Stimulated activated CD8-positive, alpha-beta memory T cell treated with anti-CD3 and anti-CD28 coated beads, Interleukin-4, amount 100 ng/mL, for 24 hours (primary cell): ENCODE results near the gene CCDC12.

Experiments
- DNase-seq: peaks from one replicate; pipeline ENCODE4 v3.0.0-alpha.2; 2020; ENCODE audit warnings: low read depth

The CCDC12 gene

DNA sequence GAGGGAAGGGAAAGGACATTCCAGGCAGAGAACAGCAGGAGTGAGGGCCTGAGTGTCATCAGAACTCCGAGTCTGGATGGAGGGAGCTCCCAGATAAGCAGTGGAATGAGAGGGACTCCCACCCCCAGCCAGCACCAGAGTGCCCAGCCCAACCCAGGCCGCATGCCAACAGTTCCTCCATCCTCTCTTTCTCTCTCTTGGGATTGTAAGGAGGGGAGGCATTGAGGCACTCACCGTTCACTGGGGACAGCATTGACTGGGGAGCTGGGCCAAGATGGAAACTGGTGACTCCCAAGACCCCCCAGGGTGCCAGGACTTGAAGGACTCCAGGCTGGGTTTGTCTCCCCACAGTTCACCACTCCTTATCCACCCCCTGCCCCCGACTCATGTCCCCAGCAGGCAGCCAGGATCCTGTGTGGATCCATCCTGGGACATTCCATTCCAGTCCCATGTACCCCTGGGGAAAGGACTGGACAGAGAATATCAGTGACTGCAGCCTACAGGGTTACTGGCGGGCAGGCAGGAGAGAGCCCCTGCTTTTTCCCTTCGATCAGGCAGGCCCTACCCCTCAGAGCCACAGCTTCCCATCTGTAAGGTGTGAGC lies 83.3 kb downstream of the CCDC12 start:
- no peak for DNase-seq

- no peak for DNase-seq
These were observed 84.0 kb downstream of the CCDC12 start for GRCh38 chr3:46892285-46893145.

DNA sequence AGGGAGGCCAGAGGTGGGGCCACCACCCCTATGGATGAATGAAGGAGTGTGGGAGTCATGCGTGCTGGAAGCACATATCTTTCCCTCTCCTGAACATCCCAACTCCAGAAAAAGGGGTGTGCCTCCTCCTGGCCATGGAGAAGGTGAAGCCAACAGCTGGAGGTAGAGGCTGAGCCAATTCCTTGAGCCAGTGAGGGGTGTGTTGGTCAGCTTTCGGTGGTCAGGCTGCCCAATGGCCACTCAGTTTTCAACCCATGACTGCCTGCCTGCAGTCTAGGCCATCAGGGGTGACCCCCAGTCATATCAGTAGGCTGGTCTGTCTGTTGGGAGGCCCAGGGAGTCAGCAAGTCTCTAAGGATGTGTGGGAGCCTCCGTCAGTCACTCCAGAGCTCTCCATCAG lies 85.4 kb downstream of the CCDC12 start:
- DNase-seq: no peak

GRCh38 chr3:46890132-46890531 lies 86.4 kb downstream of the CCDC12 start:
- DNase-seq: no peak

- no peak for DNase-seq
These were observed 87.0 kb downstream of the CCDC12 start for GRCh38 chr3:46889381-46890110.

DNA sequence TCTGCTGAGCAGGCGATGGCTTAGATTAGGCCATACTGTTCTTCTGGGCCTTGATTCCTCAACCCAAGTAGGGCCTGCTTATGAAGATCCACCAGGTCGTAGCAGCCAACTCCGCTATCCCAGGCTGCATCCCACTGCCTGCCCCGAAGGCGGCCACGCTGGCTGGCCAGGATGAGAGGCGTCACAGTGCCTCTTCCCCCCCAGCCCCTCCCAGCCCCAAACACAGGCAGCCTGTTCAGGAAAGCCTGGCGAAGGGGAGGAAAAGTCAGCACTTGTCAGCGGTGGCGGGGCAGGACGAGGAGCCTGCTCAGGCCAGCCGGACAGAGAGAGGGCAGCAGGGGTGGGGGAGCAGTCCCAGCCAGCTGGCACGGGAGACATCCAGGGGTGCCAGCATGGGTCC lies 87.8 kb downstream of the CCDC12 start:
- no peak for DNase-seq

DNA sequence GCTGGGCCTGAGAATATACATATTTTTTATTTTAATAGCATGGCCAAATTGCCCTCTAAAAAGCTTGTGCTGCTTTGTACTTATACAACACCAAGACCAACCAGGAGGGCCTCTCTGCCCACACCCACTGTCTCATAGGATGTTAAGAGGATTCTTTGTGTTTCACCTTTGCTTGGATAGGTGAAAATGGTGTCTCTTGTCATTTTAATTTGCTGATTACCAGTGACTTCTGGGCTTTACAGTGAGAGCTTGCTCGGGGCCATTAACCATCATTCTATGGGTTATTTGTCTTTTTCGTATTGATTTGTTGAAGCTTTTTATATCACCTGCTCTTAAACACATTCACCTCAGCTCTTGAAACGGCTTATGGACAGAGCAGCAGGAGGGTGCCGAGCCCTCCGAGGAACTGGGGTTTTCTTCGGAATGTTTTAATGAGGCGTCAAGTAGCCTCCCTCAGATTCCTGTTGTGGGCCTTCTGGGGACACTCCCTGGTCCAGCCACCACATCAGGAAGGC lies 88.5 kb downstream of the CCDC12 start:
- DNase-seq: no peak

DNA sequence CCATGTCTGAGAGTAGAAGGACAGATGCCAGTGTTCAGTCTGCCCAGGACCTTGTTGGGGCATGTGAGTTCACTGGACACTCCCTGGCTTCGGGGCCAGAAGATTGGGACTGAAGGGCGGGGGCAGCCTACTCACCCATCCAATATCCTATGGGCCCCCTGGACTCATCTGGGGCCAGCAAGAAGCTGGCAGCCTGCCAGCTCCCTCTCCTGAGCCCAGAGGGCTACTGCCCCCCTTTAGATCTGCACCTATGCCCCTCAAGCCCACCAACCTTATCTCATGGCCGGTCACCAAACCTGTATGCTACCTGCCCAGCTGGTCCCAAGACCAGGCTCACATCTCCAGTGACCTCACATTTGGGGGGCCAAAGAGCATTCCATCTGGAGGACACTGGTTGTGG lies 90.9 kb downstream of the CCDC12 start:
- no peak for DNase-seq

GRCh38 chr3:46884929-46885328 lies 91.6 kb downstream of the CCDC12 start:
- no peak for DNase-seq

DNA sequence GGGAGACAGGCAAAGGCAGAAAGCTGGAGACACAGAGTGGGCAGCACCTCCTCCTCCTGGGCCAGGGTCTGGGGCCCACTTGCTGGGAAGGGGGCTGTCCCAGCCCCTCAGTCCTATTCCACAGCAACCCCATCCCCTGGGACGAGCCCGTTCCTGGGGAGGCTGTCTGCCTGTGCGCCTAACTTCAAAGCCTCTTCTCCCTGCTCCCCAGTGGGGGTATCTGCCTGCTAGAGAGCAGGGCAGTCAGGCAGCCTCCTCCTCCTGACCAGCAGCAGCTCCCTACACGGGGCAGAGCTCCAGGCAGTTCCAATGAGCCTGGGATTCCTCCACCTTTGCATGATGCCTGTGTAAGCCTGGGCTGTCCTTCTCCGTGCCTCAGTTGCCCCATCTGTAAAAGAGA lies 92.1 kb downstream of the CCDC12 start:
- DNase-seq: no peak

DNA sequence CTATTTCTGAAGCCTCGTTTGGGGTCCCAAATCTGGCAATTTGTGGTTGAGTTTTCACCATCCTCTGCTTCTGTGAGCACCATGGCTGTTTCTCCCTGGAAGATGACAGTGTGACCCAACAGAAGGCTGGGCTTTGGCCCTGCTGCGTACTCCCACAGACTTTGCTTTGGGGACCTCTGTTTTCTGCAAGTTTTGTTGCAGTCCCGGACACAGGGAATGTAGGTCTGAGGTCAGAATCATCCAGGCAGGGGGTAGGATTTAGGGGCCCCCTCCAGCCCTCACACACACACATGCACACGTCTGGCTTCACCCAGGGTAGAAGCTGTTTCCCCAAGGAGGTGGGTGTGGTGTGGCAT lies 92.7 kb downstream of the CCDC12 start:
- DNase-seq: no peak

DNA sequence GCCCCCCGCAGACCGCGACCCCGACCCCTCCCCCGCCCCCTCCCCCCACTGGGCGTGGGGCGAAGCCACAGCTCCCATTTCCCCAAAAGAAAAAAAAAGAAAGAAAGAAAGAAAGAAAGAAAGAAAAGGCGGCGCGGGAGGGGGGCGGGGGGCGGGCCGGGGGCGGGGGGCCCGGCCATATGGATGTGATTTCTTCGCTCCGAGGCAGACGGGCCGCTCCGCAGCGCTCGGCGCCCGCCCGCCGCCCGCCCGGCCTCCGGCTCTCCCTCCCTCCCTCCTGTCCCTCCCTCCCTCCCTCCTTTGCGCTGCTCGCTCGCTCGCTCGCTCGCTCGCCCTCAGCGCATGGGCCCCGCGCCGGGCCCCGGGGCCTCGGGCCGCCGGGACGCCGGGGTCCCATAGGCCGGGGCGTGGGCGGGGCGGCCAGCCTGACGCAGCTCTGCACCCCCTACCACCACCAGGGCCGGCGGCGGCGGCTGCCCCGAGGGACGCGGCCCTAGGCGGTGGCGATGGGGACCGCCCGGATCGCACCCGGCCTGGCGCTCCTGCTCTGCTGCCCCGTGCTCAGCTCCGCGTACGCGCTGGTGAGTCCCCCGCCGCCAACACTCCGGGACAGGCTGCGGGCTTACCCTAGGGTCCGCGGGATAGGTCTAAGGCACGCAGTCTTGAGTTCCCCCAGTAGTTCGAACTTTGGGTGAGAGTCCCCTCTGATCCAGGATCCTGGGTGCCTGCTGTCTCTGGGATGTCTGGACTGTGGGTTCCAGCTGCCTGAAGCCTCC lies 93.3 kb downstream of the CCDC12 start:
- DNase-seq: no peak

- no peak for DNase-seq
These were observed 94.0 kb downstream of the CCDC12 start for GRCh38 chr3:46882377-46883053.

DNA sequence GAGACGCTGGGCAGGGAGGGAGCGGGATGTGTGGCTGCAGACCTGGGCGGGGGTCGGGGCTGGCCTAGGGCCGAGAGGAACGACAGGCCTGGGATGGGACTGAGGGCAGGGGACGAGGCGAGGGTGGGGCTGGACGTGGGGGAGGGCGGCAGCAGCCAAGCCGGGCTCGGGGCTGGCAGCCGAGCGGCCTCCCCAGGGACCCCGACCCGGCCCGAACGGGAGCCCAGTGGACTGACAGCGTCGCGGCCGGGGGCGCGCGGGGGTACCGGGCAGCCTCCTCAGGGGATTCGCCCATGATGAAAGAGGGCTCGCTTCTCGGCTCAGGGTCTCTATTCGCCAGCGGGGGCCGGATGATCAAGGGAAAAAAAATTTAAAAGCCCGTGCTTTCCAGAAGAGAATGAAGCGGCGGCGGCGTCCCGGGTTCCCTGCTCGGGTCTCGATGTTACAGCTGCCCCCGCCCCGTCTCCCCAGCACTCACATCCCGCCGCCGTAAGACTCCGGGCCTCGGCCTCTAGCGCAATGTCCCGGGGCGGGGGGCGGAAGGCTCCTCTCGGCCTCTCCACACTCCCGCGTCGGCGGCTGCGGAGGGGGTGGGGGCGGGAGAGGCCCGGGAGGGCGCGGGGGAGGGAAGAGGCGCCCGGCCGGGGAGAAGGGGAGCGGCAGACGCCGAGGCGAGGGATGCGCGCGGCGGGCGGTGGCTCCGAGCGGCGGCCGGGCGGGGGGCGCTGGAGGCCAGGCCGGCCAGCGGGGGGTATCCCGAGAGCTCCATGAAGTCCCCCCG lies 94.8 kb downstream of the CCDC12 start:
- no peak for DNase-seq

GRCh38 chr3:46880884-46881595 lies 95.5 kb downstream of the CCDC12 start:
- DNase-seq: no peak

GRCh38 chr3:46878781-46879436 lies 97.6 kb downstream of the CCDC12 start:
- no peak for DNase-seq

GRCh38 chr3:46877406-46878125 lies 99.0 kb downstream of the CCDC12 start, which contains the start of gene PTH1R:
PTH1R (plus strand) TSS chr3:46877721; CDS start chr3:46883560, 5,839 bp downstream.
- no peak for DNase-seq
